NCI-H345 (cell line): ENCODE results near the gene TTC22.

Source experiments
- DNase-seq: peaks from one replicate; lab custom pipeline; 2025; lab: John Stamatoyannopoulos, UW

TTC22 gene

GRCh38 chr1:54800899-54801759 lies at the start of gene TTC22:
TSS of gene TTC22 (minus strand) at chr1:54801323. CDS start at chr1:54801163, 160 bp downstream.
- no peak for DNase-seq

DNA sequence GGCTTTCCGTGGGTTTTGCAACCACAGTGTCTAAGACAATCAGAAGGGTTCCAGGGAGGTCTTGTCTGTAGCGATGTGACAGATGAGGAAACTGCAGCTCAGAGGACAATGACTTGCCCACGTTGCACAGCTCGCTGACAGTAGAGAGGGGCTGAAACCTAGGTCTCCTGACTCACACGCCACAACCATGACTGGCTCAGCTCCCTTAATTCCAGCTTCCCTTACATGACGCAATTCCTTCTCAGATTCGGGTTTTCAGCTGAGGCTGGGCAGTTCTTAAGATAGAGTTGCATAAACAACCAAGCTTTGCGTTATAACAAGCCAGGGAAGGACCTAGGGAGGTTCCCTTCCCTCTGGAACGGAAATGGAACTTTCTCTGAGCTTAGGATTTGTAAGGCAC lies 49.6 kb upstream of the TTC22 start:
- DNase-seq, result no peak

DNA sequence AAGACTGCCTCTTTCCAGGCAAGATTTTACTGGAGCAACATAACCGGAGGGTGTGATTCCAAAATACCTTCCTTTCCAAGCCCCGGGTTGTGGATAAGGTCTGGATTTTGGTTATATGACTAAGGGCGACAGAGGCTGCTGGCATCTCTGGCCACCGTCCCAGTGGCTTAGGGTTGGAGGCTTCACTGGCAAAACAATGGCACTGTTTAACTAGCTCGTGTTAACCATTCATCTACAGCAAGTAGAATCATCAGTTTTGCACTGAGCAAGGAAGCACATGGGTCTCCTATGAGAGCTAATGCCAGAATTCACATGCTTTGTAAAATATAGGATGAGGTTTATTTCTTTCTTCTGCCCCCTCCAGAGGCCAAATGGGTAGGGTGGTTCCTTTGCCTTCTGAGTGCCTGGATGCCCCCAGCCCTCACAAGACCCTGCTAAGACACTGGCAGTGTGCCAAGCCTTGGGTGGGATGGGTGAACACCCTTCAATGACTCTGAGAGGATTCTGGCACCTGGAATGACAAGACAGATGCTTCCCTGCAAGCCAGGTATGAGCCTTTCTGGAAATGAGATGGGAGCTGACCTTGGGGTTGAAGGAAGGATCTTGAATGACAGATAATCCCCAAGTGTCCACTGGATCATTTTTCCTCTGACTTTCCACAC lies 49.1 kb upstream of the TTC22 start:
- no peak for DNase-seq

DNA sequence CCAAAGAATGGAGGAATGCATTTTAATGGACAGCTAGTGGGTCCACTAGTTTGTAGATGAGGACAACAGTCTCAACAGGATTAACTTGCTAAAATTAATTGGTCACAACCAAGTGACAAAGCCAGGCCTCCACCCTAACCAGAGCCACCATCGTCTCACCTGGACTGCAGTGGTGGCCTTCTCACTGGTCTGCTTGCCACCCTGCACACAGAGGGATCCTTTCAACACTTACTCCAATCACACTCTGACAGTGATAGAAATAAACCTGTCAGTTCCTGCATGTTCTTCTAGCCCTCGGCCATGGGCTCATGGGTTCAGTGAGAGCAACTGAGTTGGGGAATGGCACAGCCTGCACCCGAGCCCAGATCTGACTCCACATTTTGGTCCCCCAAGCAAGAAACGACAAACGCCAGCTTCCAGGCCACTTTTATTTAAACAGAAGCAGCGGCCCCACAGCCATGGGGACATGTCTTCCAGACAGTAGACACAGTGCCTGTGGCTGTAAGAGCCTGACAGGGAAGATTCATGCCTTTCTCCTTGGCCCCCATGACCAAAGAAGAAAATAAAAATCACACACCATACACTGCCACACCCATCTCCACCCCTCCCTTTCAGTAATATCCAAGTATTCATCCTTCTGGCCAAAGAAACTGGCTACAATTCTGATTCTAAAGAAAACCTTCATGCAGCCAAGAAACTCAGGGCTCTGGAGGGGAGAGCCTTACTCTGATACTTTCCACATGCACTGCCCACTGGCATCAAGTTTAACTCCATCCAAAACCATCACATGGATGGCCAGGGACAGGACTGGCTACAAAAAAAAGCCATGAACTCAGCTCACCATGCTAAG lies 48.3 kb upstream of the TTC22 start:
- DNase-seq, result no peak

DNA sequence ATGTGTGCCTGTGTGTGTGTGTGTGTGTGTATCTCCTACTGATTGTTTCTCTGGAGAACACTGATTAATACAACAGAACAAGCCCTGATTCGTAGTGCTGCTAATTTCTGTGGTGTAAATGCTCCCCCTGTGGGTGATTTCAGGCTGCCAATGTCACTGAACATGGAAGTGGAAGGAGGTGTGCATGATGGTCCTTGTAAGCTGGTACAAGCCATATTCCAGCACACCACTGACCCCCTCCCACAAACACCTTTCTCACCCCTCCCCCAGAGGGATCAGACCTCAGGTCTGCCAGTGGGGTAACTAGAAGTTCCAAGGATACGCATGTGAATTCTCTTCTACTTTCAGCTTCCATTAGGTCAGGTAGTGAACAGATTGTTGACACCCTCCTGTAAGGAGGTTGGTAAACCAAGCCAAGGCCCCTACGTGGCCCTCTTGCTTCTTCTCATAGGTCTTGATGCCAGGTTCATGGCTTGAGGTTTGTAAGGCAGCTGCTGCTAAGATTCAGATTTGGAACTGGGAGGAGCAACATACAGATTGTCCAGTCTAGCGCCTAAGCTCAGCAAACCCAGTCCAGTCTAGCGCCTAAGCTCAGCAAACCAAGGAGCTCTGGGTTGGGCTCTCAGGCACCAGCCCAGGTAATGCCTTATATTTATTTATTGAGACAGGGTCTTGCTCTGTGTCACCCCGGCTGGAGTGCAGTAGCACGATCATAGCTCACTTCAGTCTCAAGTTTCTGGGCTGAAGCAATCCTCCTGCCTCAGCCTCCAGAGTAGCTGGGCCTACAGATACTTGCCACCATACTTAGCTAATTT lies 47.2 kb upstream of the TTC22 start:
- DNase-seq, result no peak

DNA sequence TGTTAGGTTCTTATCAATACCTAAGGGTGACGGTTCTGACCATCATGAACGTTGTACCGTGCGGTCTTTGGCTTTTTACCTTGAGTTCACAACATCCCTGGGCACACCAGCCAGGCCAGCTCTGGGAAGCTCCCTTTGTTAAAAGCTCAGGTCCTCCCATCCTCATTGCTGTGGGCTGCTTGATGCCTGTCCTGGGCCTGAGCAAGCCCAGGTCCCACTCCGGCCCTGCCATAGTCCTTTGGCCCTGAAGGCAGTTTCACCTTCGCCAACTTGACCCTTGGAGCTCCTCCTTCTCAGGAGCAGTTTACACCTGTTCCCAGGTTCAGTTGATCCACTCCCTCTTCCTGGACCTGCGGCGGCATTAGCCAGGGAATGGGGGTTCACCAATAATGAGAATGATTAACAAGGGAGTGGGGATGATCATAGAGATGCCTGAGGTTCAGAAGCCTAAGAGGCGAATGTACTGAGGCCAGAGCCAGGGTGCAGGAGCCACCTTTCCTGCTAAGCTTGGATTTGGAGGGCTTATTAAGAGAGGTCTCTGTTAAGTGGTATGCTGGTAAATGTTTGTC lies 45.7 kb upstream of the TTC22 start:
- no peak for DNase-seq

DNA sequence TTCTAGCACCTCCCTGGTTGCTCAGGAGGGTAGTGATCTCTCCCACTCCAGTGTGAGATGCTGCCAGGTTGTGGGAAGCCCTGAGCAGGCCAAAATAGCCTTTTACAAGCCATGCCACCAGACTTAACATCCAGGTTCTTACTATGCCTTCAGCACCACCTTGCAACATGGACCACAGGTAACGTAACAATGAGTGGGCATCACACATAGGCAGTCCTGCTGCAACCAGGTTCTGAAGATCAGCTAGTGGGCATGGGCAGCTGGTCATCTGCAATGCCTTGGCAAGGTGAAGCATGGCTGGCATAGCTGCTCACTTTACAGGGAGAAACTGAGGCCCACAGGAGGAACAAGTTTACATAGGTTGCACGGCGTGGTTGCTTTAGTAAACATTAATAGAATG lies 45.2 kb upstream of the TTC22 start:
- no peak for DNase-seq

- no peak for DNase-seq
Observed at GRCh38 chr1:54845772-54846171, 44.6 kb upstream of the TTC22 start.

DNA sequence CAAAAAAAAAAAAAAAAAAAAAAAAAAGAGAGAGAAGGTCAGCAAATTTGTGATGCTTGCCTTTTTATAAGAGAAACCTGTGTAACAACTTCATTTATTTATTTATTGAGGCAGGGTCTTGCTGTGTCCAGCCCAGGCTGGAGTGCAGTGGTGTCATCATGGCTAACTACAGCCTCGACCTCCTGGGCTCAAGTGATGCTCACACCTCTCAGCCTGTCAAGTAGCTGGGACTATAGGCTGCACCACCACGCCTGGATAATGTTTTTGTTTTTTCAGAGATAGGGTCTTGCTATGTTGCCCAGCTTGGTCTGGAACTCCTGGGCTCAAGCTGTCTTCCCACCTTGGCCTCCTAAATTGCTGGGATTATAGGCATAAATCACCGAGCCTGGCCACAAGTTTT lies 43.4 kb upstream of the TTC22 start:
- DNase-seq, result no peak

DNA sequence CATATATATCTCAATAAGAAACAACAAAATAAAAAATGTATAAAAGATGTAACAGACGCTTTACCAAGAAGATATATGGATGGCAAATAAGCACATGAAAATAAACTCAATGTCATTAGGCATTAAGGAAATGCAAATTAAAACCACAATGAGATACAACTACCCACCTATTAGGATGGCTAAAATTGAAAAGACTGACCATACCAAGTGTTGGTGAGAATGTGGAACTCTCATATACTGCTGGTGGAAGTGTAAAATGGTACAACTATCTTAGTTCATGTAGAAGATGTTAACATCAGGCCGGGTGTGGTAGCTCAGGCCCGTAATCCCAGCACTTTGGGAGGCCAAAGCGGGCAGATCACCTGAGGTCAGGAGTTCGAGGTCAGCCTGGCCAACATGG lies 42.3 kb upstream of the TTC22 start:
- no peak for DNase-seq

- DNase-seq, result no peak
Observed at GRCh38 chr1:54842963-54843362, 41.8 kb upstream of the TTC22 start.

DNA sequence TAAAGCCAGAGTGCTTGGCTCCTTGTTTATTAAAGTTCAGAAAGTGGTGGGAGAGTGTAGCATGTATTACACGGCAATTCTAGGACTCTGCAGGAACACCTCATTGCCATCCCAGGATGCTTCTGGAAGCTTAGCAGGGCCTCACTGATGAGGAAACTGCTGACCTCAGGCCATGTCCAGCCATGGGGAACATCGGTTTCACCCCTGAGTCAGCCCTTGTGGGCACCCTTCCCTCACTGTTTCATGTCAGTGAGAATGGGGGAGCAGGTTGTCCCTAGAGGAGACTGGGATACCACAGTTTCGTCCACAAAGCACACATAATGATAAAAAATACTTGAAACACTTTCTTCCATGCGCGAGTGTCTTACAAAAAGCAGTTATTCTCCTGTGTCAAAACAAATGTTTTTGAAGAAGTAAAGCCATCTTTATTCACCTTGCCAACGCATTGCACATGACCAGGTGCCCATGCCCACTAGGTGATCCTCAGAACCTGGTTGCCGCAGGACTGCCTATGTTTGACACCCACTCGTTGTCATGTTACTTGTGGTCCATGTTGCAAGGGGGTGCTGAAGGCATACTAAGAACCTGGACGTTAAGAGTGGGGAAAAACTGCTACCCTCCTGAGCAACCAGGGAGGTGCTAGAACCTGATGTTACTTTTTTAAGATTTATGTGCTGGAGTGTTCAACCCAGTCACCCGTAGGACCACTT lies 41.2 kb upstream of the TTC22 start:
- no peak for DNase-seq

DNA sequence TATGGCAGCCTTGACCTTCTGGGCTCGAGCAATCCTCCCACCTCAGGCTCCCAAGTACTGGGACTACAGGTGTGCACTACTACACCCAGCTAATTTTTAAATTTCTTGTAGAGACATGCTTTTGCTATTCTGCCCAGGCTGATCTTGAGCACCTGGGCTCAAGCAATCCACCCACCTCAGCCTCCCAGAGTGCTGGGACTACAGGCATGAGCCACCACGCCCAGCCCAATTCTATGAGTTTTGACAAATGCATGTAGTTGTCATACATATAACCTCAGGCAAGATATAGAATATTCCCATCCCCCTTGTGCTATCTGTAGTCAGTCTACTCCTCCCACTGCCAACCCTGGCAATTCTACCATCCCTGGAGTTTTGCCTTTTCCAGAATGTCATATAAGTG lies 38.7 kb upstream of the TTC22 start:
- no peak for DNase-seq

GRCh38 chr1:54838565-54839180 lies 37.5 kb upstream of the TTC22 start:
- DNase-seq, result no peak

DNA sequence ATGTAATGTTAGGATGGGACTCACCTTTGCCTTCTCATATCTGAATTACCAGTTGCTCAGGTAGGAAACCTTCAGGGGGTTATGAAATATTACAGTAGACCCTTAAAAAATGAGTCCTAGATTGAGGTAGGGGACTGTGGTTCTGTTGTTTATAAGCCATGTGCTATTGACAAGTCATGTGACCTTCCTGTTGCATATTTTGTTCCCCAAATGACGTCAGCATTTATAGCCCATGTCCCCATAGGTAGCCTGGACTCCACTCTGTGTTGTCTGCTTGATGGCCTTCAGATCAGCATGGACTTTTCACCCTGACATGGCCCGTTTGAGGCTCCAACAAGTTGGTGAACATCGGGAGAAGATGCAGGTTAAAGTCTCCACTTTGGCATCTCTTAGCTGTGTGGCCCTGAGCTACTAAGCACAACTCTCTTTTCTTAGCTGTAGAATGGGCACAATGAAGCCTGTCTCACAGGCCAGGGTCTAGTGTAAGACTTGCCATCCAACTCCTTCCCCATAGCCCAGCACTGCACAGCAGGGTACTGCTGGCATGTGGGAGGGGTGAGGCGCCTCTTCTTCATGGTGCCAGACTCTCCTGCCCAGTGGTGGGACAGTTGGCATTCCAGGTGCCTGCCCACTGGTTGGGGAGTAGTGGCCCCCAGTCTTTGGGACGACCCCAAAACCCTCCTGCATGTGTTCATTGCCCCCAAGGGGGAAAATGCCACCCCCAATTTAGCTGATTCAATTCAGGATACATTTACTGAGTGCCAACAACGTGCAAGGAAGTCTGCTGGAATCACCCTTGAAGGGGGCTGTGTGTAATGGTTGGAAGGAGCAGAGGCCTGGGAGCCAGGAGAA lies 36.1 kb upstream of the TTC22 start:
- DNase-seq, result no peak

DNA sequence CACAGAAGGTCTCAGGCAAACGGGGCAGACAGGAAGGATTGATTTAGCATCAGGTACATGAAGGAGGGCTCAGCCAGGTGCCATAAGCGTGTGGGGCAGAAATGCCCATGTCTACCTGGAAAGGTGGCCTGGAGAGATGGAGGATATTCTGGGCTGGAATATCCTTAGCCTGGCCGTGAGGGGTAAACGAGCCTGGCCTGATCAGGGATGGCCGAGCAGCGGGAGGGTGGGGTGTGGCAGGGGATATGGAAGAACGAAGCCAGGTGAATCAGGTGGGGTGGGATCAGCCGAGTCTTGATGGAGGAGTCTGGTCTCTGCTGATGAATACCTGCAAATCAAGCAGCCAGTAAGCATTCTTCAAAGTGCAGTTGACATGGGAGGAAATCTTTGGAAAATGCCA lies 35.5 kb upstream of the TTC22 start:
- no peak for DNase-seq

- peak; percentile 5 for DNase-seq
Observed at GRCh38 chr1:54835970-54836369, 34.8 kb upstream of the TTC22 start.

DNA sequence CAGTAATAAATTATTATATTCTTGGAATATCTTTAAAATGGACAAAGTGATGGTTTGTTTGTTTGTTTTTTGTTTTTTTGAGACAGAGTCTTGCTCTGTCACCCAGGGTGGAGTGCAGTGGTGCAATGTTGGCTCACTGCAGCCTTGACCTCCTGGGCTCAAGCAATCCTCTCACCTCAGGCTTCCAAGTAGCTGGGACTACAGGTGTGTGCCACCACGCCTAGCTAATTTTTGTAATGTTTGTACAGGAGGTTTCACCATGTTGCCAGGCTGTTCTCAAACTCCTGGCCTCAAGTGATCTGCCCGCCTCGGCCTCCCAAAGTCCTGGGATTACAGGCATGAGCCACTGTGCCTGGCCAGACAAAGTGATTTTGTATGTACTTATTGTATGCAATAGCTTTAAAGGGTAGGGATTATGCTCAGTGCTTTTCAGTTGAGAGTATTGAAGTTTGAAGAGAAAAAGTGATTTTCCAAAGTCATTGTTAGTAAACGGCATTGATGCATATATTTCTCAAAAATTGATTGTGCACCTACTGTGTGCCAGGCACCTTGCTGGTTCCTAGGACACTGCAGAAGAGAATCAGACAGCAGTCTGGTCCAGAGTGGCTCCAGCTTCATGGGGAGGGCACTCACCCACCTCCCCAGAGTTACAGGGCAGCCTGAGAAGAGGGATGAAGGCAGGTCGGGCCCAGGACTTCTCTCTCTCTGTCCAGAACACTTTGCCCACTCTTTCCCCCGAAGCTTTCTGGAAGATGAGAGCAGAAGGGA lies 34.2 kb upstream of the TTC22 start:
- DNase-seq, result no peak
